ENCODE results near the gene PIEZO2. TPM values are rescaled to one million over a fixed set of nuclear protein-coding genes. Genes with fewer than 3 reads are reported as not detected.

The PIEZO2 gene
- total and polyA plus RNA-seq, 7 donors, result 1.4 to 35.2 (median 25.1) TPM; not detected in 1

DNA sequence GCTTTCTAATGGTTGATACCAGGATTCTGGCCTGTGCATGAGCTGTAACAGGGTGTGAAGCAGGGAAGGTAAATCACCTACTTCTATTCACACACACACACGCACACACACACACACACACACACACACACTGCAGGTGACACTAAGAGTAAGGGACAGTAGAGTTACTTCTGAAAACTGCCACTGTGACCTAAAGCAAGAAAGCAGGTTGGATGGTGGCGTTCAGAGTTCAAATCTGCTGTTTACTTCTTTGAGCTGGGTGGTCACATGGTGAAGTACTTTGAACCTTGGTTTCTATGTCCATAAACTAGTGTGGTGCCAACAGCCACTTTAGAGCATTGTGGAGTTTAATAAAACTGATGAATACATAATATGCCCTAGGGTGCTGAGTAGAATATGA is 248.0 kb downstream of the PIEZO2 start:
- no peaks in the 10 kb centered on the region for H3K4me1 ChIP-seq
- DNase-seq, result no peak
- intact Hi-C loops (cut with DNase I), result no loop called here
- no peaks in the 10 kb centered on the region for H3K36me3 ChIP-seq
- 58 to 74% methylated on average over 2 of the region's 2 CpGs for whole genome bisulfite sequencing, 2 donors
- no peak for TF ChIP-seq POLR2AphosphoS5 (IDR thresholded peaks at IDR 0.05)
- TF ChIP-seq EP300 (IDR thresholded peaks at IDR 0.05), result no peak
- TF ChIP-seq, protein P1, sequence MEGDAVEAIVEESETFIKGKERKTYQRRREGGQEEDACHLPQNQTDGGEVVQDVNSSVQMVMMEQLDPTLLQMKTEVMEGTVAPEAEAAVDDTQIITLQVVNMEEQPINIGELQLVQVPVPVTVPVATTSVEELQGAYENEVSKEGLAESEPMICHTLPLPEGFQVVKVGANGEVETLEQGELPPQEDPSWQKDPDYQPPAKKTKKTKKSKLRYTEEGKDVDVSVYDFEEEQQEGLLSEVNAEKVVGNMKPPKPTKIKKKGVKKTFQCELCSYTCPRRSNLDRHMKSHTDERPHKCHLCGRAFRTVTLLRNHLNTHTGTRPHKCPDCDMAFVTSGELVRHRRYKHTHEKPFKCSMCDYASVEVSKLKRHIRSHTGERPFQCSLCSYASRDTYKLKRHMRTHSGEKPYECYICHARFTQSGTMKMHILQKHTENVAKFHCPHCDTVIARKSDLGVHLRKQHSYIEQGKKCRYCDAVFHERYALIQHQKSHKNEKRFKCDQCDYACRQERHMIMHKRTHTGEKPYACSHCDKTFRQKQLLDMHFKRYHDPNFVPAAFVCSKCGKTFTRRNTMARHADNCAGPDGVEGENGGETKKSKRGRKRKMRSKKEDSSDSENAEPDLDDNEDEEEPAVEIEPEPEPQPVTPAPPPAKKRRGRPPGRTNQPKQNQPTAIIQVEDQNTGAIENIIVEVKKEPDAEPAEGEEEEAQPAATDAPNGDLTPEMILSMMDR (IDR thresholded peaks at IDR 0.05), result no peak
- no peaks in the 10 kb centered on the region for H3K27me3 ChIP-seq
- H3K9me3 ChIP-seq, result no peaks in the 10 kb centered on the region
- no peak overlapping the region for H3K27ac ChIP-seq
- H3K4me3 ChIP-seq, result no peak overlapping the region

DNA sequence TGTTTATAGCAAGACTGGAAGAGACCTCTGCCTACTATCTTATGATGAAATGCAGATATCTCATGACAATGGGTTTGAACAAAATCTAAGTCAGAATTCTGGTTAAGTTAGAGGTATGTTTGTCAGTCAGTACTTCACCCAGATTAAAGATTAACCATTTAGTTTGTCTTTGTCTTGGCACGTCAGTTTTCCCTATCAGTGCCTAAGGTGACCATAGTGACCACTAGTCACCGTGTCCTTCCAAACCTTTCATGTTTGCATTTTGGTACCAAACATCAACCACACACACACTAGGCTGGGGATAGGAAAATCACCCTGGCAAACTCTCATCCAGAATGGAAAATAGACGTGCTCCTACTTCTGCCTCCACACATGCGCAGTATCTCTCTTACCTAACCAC is 248.9 kb downstream of the PIEZO2 start:
- no peak overlapping the region for H3K4me3 ChIP-seq
- no peaks in the 10 kb centered on the region for H3K36me3 ChIP-seq
- no peaks in the 10 kb centered on the region for H3K27me3 ChIP-seq
- TF ChIP-seq POLR2AphosphoS5 (IDR thresholded peaks at IDR 0.05), result no peak
- TF ChIP-seq, protein P1 (IDR thresholded peaks at IDR 0.05), result no peak
- no peak for TF ChIP-seq POLR2A (IDR thresholded peaks at IDR 0.05)
- no peak for TF ChIP-seq EP300 (IDR thresholded peaks at IDR 0.05)
- no peak overlapping the region for H3K27ac ChIP-seq
- intact Hi-C loops (cut with DNase I), result no loop called here
- WGBS, 2 donors, result 51 to 69% methylated on average over 4 of the region's 4 CpGs
- no peaks in the 10 kb centered on the region for H3K9me3 ChIP-seq
- no peak for DNase-seq
- no peaks in the 10 kb centered on the region for H3K4me1 ChIP-seq

DNA sequence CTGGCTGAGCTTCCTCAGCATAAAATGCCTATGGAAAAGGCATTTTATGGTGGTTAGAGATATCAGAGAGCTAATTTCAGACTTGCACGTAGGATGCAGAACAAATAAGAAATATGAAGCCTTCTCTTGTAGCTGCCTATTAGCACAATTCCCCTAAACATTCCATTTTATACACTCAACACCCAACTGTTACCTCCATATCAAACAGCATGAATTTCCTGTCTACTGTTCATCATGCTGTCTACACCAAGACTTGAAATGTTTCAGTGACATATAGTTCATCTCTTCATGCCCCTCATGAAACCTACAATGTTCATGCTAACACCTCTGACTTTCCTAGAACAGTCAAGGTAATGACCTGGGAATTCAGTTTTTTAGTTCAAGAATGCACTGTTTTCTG is 249.9 kb downstream of the PIEZO2 start:
- Histone ChIP-seq H3K27ac (no peak overlapping the region), H3K4me1 (no peaks in the 10 kb centered on the region), H3K4me3 (no peak overlapping the region), H3K9me3 (no peaks in the 10 kb centered on the region), H3K27me3 (no peaks in the 10 kb centered on the region), H3K36me3 (no peaks in the 10 kb centered on the region)
- TF ChIP-seq POLR2A (IDR thresholded peaks at IDR 0.05), result no peak
- TF ChIP-seq, protein P1 (IDR thresholded peaks at IDR 0.05), result no peak
- no peak for TF ChIP-seq EP300 (IDR thresholded peaks at IDR 0.05)
- TF ChIP-seq POLR2AphosphoS5 (IDR thresholded peaks at IDR 0.05), result no peak
- WGBS, 2 donors, result 54 to 84% methylated on average over 1 of the region's 1 CpG
- intact Hi-C loops (cut with DNase I), result no loop called here
- no peak for DNase-seq

DNA sequence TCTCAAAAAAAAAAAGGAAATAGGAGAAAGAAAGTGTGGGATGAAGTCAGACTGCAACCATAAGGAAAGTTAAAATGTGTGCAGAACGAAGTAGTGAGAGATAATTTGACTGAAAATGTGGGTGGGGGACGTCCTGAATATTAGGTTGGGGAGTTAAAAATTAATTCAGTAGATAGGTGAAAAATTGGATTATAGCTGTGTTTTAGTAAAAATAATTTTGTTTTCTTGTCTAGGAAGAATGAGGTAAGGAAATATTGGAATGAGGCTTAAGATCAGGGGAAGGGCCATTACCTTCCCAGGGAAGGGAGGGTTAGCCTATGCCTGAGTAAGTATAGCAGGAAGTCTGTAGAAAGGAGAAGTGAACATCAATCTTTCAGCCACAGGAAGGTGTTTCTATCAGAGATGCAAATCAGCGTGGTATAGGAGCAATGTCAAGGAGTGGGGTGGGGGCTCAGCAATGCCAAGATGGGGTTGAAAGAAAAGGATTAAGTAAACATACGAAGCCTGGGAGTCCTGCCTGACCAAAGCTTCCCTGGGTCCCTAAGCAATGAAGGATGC is 250.9 kb downstream of the PIEZO2 start:
- Histone ChIP-seq H3K9me3 (no peaks in the 10 kb centered on the region), H3K27me3 (no peaks in the 10 kb centered on the region), H3K27ac (no peak overlapping the region), H3K4me3 (no peak overlapping the region), H3K36me3 (no peaks in the 10 kb centered on the region), H3K4me1 (peaks cover 0 to 1% (median 0%) of the 10 kb centered on the region in 4 donors)
- no peak for DNase-seq
- 68 to 74% methylated on average over 4 of the region's 4 CpGs for WGBS, 2 donors
- intact Hi-C loops (cut with DNase I), result no loop called here
- TF ChIP-seq POLR2A (IDR thresholded peaks at IDR 0.05) (no peak), EP300 (IDR thresholded peaks at IDR 0.05) (no peak), POLR2AphosphoS5 (IDR thresholded peaks at IDR 0.05) (no peak)
- TF ChIP-seq, protein P1 (IDR thresholded peaks at IDR 0.05), result no peak

DNA sequence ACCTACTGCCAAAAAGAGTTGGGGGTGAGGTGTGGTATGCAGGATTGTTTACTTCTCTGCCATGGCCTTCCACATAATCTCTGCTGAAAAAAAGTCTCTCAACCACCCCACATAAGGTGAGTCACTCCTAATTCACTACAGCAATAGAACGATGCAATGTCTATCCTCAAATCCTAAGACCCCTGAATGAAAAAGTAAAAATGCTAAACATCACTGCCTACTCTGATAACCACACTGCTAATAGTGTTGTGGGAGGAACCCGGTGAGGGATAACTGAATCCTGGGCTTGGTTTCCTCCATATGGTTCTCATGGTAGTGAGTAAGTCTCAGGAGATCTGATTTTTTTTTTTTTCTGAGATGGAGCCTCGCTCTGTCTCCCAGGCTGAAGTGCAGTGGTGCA is 252.5 kb downstream of the PIEZO2 start:
- H3K27me3 ChIP-seq, result no peaks in the 10 kb centered on the region
- no peak overlapping the region for H3K27ac ChIP-seq
- TF ChIP-seq EP300 (IDR thresholded peaks at IDR 0.05) (no peak), POLR2AphosphoS5 (IDR thresholded peaks at IDR 0.05) (no peak), POLR2A (IDR thresholded peaks at IDR 0.05) (no peak)
- TF ChIP-seq, protein P1 (IDR thresholded peaks at IDR 0.05), result no peak
- H3K4me3 ChIP-seq, result no peak overlapping the region
- WGBS, 2 donors, result 57 to 84% methylated on average over 3 of the region's 3 CpGs
- intact Hi-C loops (cut with DNase I), result no loop called here
- DNase-seq, result no peak
- H3K4me1 ChIP-seq, result peaks cover 0 to 7% (median 3%) of the 10 kb centered on the region in 4 donors
- no peaks in the 10 kb centered on the region for H3K9me3 ChIP-seq
- no peaks in the 10 kb centered on the region for H3K36me3 ChIP-seq
